ENCODE results near the gene SERAC1.

DNA sequence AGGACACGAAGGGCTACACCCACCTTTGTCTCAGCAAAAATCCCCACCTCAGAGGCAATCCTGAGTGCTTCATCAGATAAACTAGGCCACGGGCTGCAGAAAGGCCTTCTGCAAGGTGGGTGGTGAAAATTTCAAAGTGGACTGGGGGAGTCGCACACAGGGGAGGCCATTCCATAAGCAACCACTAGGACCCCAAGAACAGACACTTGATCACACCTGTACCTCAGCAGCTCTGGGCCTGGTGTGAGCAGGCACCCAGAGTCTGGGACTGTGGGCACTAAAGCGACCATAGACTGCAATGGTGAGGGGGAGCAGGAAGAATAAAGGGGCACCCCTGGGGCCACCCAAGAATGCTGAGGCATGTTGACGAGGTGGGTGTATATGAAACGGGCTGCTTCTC lies 52.6 kb downstream of the SERAC1 start:
- TF ChIP-seq GATA3 (IDR thresholded peaks at IDR 0.05; ENCODE audit: low read depth, low read length) (no peak), GATA2 (IDR thresholded peaks at IDR 0.05; ENCODE audit: low read depth, low read length) (no peak)

Data from SH-SY5Y (cell line).